ENCODE results near the gene FES.

FES gene

GRCh38 chr15:90877315-90877714 is 7.0 kb upstream of the FES start:
- DNase-seq, result no peak

DNA sequence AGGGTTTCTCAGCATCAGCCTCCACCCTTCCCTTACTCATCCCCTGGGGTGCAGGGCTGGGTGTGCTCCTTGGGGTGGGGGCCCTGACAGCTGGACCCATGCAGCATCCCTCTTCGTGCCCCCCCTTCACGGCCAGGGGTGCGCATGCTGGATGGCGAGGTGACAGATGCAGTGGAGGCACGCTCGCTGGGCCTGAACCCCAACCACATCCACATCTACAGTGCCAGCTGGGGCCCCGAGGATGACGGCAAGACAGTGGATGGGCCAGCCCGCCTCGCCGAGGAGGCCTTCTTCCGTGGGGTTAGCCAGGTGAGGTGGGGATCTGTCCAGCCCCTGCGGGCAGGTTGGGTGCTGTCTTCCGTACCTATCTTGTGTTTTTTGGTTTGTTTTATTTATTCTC is 6.3 kb upstream of the FES start:
- no peak for DNase-seq

- no peak for DNase-seq
Observed at GRCh38 chr15:90878660-90879059, 5.6 kb upstream of the FES start.

GRCh38 chr15:90879730-90880366 is 4.5 kb upstream of the FES start:
- DNase-seq, result no peak

DNA sequence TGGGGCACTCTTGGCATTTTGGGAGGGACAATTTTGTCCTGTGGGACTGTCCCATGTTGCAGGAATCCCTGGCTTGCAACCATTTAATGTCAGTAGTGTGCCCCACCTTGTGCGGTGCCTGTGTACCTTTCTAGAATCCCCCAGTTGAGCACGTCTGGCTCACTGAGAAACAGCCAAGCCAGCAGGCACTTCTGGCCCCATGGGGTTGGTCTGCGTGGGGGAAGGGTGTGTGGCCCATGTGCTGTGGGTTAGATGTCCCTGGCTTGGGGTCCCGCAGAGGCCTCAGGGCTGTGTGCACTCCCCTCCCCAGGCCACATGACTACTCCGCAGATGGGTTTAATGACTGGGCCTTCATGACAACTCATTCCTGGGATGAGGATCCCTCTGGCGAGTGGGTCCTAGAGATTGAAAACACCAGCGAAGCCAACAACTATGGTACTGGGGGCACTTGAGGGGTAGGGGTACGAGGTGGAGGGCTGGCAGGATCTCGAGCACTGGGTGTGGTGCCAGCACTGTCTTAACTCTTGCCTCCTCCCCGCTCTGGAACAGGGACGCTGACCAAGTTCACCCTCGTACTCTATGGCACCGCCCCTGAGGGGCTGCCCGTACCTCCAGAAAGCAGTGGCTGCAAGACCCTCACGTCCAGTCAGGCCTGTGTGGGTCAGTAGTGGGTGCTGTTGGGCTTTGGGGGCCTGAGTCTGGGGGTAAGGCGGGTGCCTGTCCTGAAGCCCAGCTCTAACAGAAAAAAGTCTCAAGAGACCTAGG is 3.7 kb upstream of the FES start:
- DNase-seq, result no peak

- DNase-seq, result no peak
Observed at GRCh38 chr15:90881181-90881977, 2.9 kb upstream of the FES start.

DNA sequence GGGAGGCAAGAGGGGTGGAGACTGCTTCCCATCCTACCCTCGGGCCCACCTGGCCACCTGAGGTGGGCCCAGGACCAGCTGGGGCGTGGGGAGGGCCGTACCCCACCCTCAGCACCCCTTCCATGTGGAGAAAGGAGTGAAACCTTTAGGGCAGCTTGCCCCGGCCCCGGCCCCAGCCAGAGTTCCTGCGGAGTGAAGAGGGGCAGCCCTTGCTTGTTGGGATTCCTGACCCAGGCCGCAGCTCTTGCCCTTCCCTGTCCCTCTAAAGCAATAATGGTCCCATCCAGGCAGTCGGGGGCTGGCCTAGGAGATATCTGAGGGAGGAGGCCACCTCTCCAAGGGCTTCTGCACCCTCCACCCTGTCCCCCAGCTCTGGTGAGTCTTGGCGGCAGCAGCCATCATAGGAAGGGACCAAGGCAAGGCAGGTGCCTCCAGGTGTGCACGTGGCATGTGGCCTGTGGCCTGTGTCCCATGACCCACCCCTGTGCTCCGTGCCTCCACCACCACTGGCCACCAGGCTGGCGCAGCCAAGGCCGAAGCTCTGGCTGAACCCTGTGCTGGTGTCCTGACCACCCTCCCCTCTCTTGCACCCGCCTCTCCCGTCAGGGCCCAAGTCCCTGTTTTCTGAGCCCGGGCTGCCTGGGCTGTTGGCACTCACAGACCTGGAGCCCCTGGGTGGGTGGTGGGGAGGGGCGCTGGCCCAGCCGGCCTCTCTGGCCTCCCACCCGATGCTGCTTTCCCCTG is 2.2 kb upstream of the FES start:
- no peak for DNase-seq

- DNase-seq, result no peak
Observed at GRCh38 chr15:90882781-90883525, 1.4 kb upstream of the FES start.

GRCh38 chr15:90883526-90883975 is 753 bp upstream of the FES start:
- no peak for DNase-seq

DNA sequence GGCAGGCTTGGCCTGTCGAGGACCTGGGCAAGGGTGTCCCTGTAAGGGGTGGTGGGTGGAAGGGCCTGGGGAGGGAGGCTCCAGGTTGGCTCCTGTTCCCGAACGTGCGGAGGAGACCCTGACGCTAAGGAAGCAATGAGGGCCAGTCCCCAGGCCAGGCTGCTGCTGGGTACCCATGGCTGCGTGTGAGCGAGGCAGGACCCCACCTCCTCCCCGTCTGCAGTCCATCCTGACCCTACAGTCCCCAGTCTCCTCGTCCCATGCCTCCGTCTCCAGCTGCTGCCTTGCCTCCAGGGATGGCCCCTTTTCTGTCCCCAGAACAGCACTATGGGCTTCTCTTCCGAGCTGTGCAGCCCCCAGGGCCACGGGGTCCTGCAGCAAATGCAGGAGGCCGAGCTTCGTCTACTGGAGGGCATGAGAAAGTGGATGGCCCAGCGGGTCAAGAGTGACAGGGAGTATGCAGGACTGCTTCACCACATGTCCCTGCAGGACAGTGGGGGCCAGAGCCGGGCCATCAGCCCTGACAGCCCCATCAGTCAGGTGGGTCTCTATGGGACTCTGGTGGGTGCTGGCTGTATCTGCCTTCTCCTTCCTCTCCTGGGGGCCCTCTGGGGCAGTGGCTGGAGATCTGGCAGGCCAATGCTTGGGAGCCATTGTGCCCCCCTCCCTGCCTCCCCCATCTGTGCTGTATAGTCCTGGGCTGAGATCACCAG is 571 bp downstream of the FES start:
- no peak for DNase-seq

DNA sequence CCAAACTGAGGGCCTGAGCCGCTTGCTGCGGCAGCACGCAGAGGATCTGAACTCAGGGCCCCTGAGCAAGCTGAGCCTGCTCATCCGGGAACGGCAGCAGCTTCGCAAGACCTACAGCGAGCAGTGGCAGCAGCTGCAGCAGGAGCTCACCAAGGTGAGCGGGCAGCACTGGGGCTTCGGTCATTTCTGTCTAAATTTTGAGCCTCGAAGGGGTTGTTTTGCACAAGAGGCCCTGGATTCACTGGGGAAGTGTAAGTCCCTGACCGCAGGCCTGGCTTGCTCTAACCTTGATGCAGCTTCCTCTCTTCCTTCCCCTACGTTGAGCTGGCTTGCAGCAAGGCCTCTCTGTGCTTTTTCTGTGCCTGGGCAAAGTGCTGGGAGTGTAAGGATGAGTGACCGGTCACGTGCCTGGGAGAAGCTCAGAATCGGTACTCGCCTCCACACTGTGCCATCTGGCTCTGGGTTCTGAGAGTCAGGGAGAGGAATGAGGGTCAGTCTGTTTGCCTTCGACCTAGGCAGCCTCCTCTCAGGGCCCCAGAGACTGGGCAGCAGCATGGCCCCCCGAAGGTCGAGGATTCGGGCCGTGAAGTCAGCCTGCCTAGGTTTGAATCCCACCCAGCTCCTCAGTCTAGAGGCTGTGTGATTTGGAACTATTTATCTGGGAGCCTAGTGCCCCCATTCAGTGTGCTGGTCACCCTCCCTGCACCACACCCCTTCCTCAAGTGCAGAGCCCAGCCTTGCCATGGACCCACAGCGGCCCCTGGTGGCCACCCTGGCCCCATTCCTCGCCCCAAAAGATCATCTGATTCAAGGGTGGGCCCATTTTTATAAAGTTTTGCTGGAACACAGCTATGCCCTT is 1.4 kb downstream of the FES start:
- peak; percentile 58 for DNase-seq

DNA sequence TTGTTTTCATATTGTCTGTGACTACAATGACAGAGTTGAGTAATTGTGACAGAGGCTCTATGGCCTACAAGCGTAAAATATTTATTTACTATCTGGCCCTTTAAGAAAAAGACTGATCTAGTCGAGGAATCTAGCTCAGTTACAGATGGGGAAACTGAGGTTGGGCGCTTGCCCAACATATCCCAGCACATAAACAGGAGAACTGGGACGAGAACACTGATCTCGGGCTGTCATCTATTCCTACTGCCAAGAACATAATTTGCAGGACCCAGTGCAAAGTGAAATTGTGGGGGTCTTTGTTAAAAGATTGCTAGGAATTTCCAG is 1.9 kb downstream of the FES start:
- no peak for DNase-seq

DNA sequence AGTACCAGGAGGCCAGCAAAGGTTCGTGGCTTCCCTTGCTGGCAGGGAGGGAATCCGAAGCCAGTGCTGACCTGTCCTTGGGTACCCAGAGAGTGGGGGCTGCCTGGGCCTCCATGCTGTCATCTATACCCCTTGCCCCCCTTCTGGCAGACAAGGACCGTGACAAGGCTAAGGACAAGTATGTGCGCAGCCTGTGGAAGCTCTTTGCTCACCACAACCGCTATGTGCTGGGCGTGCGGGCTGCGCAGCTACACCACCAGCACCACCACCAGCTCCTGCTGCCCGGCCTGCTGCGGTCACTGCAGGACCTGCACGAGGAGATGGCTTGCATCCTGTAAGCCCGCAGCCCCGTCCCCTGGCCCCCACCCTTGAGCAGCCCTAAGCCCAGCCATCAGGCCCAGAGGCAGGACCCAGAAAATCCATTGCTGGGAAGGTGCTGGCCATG is 2.8 kb downstream of the FES start:
- no peak for DNase-seq

GRCh38 chr15:90889313-90889730 is 5.0 kb downstream of the FES start:
- no peak for DNase-seq

GRCh38 chr15:90889736-90890456 is 5.6 kb downstream of the FES start:
- DNase-seq, result no peak

DNA sequence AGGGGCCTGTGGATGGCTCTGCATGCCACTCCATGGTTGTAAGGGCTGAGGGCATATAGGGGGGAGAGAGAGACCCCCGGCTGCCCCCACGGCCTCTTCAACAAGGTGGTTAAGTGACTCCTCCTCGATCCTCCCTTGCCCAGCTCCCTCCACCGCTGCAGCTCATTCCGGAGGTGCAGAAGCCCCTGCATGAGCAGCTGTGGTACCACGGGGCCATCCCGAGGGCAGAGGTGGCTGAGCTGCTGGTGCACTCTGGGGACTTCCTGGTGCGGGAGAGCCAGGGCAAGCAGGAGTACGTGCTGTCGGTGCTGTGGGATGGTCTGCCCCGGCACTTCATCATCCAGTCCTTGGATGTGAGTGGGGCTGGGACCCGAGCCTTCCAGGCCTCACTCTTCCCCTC is 6.5 kb downstream of the FES start:
- no peak for DNase-seq

GRCh38 chr15:90891346-90891949 is 7.1 kb downstream of the FES start:
- no peak for DNase-seq

DNA sequence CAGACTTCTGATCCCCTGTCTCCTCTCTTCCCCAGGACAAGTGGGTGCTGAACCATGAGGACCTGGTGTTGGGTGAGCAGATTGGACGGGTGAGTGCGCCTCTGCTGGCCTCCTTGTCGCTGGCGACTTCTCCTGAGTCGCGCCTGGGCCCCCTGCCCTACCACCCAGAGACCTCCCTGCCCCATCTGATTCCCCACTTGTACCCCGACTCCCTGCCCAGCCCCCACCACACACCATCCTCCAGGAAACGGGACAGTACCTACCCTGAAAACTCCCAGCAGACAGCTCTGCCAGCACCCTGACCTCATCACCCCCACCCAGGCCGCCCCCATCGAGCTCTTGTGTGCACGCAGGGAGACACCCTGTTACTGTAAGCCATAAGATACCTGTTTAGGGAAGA is 7.7 kb downstream of the FES start:
- DNase-seq, result no peak

DNA sequence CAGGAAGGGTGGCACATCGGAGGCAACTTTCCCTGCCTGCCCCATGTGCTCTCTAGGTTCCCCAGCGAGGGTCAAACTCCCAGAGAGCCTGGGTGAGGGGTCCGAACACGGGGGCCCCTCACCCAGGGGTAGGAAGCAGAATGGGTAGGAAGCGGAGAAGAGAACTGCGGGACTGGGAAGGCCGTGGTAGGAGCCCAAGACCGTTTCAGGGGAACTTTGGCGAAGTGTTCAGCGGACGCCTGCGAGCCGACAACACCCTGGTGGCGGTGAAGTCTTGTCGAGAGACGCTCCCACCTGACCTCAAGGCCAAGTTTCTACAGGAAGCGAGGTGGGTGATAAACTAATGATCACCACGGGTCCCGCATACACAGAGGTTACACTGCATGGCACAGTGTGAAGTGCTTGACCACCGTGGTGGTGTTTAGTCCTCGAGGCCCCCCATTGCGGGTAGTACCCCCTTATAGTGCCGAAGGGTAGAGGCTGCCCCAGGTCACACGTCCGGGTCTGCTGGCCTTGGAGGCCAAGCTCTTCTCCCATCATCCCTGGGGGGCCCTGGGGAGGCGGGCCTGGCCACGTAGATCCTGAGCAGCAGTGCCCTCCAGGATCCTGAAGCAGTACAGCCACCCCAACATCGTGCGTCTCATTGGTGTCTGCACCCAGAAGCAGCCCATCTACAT is 8.3 kb downstream of the FES start:
- no peak for DNase-seq
